ENCODE data around the gene RAB31.
"Not testable (repeated sequence)": the region's sequence is repeated elsewhere in the genome, so short reads cannot be mapped to it uniquely, and the experiment has no call there.

The RAB31 gene

GRCh38 chr18:9848170-9848879 is 140.2 kb downstream of the RAB31 start:
- no peak for FAIRE-seq

- FAIRE-seq, result no peak
Measured at GRCh38 chr18:9849407-9850283, 141.5 kb downstream of the RAB31 start.

GRCh38 chr18:9850309-9850708 is 142.2 kb downstream of the RAB31 start:
- FAIRE-seq, result no peak

- no peak for FAIRE-seq
Measured at GRCh38 chr18:9851511-9851910, 143.4 kb downstream of the RAB31 start.

- no peak for FAIRE-seq
Measured at GRCh38 chr18:9852266-9853081, 144.4 kb downstream of the RAB31 start.

GRCh38 chr18:9854801-9855676 is 146.9 kb downstream of the RAB31 start:
- no peak for FAIRE-seq

GRCh38 chr18:9855681-9856080 is 147.6 kb downstream of the RAB31 start:
- FAIRE-seq, result no peak

- FAIRE-seq, result no peak
Measured at GRCh38 chr18:9856092-9856491, 148.0 kb downstream of the RAB31 start.

- not testable (repeated sequence) for FAIRE-seq
Measured at GRCh38 chr18:9857479-9857998, 149.4 kb downstream of the RAB31 start.

- FAIRE-seq, result no peak
Measured at GRCh38 chr18:9858642-9859041, 150.5 kb downstream of the RAB31 start.

- FAIRE-seq, result no peak
Measured at GRCh38 chr18:9859232-9859631, 151.1 kb downstream of the RAB31 start.

GRCh38 chr18:9860682-9861081 is 152.6 kb downstream of the RAB31 start:
- no peak for FAIRE-seq

- FAIRE-seq, result no peak
Measured at GRCh38 chr18:9861157-9861556, 153.1 kb downstream of the RAB31 start.

- no peak for FAIRE-seq
Measured at GRCh38 chr18:9861933-9862332, 153.8 kb downstream of the RAB31 start.

GRCh38 chr18:9862686-9863085 is 154.6 kb downstream of the RAB31 start:
- FAIRE-seq, result no peak

GRCh38 chr18:9863282-9863681 is 155.2 kb downstream of the RAB31 start:
- no peak for FAIRE-seq

- no peak for FAIRE-seq
Measured at GRCh38 chr18:9865764-9866490, 157.8 kb downstream of the RAB31 start.

GRCh38 chr18:9866627-9867026 is 158.5 kb downstream of the RAB31 start:
- FAIRE-seq, result no peak

- no peak for FAIRE-seq
Measured at GRCh38 chr18:9867071-9867594, 159.0 kb downstream of the RAB31 start.

- no peak for FAIRE-seq
Measured at GRCh38 chr18:9868857-9869714, 161.0 kb downstream of the RAB31 start.

Measured in A204.1 (cell line).